HUES6 (cell line): Measurements from ENCODE around the gene OPHN1.
"Not testable (repeated sequence)": the region's sequence is repeated elsewhere in the genome, so short reads cannot be mapped to it uniquely, and the experiment has no call there.

Experiments used
- H3K27ac ChIP-seq: 2 replicates; pipeline ENCODE4 v1.7.0; 2013; ENCODE audit warnings: low read depth, mild to moderate bottlenecking, low read length, inconsistent platforms
- H3K27me3 ChIP-seq: 2 replicates; pipeline ENCODE4 v1.6.1; 2013; ENCODE audit warnings: low read length; ENCODE audit not compliant: control insufficient read depth, insufficient read depth
- H3K36me3 ChIP-seq: 2 replicates; pipeline ENCODE4 v1.6.1; 2013; ENCODE audit warnings: low read length; ENCODE audit not compliant: control insufficient read depth, insufficient read depth
- H3K4me1 ChIP-seq: 2 replicates; pipeline ENCODE4 v1.6.1; 2013; ENCODE audit warnings: low read length; ENCODE audit not compliant: control insufficient read depth, insufficient read depth
- H3K4me3 ChIP-seq: 2 replicates; pipeline ENCODE4 v1.5.1; 2013; ENCODE audit warnings: low read depth, low read length
- H3K9ac ChIP-seq: one replicate; pipeline ENCODE4 v1.6.1; 2013; ENCODE audit warnings: mild to moderate bottlenecking, low read length
- H3K9me3 ChIP-seq: 2 replicates; pipeline ENCODE4 v1.6.1; 2013; ENCODE audit warnings: low read depth, low read length; ENCODE audit not compliant: control insufficient read depth, insufficient read depth

Gene OPHN1

DNA sequence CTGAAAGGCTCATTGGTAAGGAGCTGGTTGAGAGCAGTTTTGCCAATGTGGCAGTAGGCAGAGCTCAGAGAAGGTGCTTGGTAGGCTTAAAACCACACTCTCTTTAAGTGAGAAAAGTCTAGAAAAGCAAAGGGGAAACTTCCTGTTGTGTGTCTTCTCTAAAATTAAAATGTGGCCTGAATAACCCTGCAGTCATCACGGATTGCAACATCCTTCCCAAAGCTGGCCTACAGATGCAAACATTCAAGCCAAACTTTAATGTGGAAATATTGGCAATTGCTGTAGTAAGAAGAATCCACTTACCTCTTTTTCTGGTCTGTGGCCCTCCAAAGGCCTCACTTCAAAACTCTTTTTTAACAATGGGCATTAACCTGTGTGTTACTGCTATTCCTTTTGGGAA is 348.5 kb downstream of the OPHN1 start:
- Histone ChIP-seq H3K36me3 (no peaks in the 10 kb centered on the region), H3K4me3 (no peak overlapping the region), H3K9ac (no peak overlapping the region), H3K9me3 (peaks cover 5% of the 10 kb centered on the region; the same call in 1 of the 2 replicates), H3K27ac (no peak overlapping the region), H3K4me1 (no peaks in the 10 kb centered on the region), H3K27me3 (no peaks in the 10 kb centered on the region)

DNA sequence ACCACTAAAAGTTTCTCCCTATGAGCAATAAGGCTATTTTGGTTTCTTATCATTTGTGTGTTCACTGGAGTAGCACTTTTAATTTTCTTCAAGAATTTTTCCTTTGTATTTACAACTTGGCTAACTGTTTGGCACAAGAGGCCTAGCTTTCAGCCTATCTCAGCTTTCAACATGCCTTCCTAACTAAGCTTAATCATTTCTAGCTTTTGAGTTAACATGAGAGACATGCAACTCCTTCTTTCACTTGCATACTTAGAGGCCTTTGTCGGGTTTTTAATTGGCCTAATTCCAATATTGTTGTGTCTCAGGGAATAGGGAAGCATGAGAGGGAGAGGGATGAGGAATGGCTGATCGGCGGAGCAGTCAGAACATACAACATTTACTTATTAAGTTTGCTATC is 349.8 kb downstream of the OPHN1 start:
- H3K27me3 ChIP-seq: no peaks in the 10 kb centered on the region
- H3K27ac ChIP-seq: no peak overlapping the region
- no peak overlapping the region for H3K4me3 ChIP-seq
- no peaks in the 10 kb centered on the region for H3K36me3 ChIP-seq
- no peak overlapping the region for H3K9ac ChIP-seq
- H3K9me3 ChIP-seq: peaks cover 5% of the 10 kb centered on the region; the same call in 1 of the 2 replicates
- no peaks in the 10 kb centered on the region for H3K4me1 ChIP-seq

DNA sequence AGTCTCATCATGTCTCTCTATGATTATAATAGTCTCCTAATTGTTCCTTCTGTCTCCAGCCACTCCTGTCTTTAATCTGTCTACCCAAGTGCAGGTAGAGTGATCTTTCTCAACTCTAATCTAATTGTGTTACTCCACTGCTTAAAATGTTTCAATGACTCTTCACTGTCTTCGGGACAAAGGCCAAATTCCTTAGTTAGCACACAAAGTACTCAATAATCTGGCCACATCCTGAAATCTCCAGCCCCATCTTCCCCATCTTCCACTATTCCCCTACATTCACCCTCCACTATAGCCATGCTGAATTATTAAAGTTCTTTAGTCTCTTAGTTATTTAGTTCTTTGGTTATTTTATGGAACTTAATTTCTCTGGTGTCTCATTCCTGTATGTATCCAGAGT is 353.3 kb downstream of the OPHN1 start:
- Histone ChIP-seq H3K9ac (no peak overlapping the region), H3K9me3 (peaks cover 9% of the 10 kb centered on the region; the same call in 1 of the 2 replicates), H3K27ac (no peak overlapping the region), H3K4me1 (no peaks in the 10 kb centered on the region), H3K36me3 (no peaks in the 10 kb centered on the region), H3K4me3 (no peak overlapping the region), H3K27me3 (no peaks in the 10 kb centered on the region)

DNA sequence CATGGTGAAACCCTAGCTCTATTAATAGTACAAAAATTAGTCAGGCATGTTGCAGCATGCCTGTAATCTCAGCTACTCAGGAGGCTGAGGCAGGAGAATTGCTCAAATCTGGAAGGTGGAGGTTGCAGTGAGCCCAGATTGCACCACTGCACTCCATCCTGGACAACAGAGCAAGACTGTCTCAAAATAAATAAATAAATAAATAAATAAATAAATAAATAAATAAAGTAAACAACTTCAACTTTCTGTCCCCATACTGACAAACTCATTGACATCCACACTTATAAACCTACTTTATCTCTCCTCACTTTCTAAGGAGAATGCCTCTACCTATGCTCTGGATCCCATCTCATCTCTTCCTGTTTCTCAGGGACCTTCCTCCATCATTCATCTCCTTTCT is 354.5 kb downstream of the OPHN1 start:
- H3K27me3 ChIP-seq, H3K9ac ChIP-seq, H3K4me3 ChIP-seq, H3K27ac ChIP-seq, H3K36me3 ChIP-seq, H3K4me1 ChIP-seq: not testable (repeated sequence)
- H3K9me3 ChIP-seq: peaks cover 13% of the 10 kb centered on the region; the same call in 1 of the 2 replicates

DNA sequence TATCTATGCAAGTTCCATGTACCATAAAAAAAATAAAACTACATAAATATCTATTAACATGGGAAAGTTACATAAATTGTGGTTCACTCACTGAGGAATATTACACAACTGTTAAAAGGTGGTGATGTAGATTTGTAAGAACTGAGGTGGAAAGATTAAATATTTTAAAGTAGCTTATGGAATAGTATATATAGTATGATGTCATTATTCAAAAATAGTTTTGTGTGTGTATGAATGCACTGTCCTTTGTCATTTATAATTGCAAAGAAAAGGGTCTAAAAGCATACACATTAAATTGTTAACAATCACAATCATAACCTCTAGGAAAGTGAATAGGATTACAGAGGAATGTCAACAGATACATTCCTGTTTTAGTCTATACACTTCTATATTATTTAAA is 355.9 kb downstream of the OPHN1 start:
- H3K9ac ChIP-seq: no peak overlapping the region
- H3K4me3 ChIP-seq: no peak overlapping the region
- H3K9me3 ChIP-seq: peaks cover 9% of the 10 kb centered on the region; the same call in 1 of the 2 replicates
- H3K36me3 ChIP-seq: no peaks in the 10 kb centered on the region
- no peaks in the 10 kb centered on the region for H3K4me1 ChIP-seq
- H3K27me3 ChIP-seq: no peaks in the 10 kb centered on the region
- H3K27ac ChIP-seq: no peak overlapping the region

DNA sequence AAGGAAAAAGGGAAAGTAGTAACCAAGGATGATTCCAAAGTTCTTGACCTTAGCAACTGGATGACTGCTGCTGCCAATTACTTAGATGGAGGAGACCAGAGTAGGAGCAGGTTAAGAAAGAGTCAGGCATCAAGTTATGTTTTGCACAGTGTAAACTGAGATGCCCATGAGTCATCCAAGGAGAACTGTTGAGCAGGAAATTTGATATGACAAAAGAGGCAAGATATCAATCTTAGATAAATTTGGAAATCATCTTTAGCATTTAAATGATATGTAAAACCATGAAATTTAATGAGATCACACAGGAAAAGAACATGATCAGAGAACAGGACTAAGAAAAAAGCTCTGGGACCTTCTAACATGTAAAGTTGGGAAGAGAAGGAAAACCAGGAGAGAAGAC is 361.3 kb downstream of the OPHN1 start:
- Histone ChIP-seq H3K9ac (no peak overlapping the region), H3K27ac (no peak overlapping the region), H3K9me3 (peaks cover 7% of the 10 kb centered on the region; the same call in 1 of the 2 replicates), H3K27me3 (no peaks in the 10 kb centered on the region), H3K36me3 (no peaks in the 10 kb centered on the region), H3K4me3 (no peak overlapping the region), H3K4me1 (no peaks in the 10 kb centered on the region)

DNA sequence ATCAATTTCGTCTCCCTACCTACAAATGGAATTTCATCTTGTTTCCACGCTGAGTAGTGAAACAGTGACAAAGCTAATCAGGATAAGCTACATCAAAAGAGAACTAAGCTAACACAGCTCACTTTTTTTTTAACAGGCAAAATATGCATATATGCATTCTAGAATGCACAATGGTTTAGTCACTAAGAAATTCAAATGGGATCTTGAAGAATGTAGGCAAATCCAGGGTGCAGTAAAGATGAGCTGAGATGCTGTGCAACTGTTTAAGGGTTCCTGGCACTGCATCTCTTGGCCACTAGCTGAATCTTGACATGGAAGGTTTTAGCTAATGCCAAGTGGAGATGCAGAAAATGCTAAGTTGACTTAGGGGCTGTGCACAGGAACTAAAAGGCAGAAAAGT is 363.2 kb downstream of the OPHN1 start:
- H3K27ac ChIP-seq, H3K4me3 ChIP-seq, H3K36me3 ChIP-seq, H3K9me3 ChIP-seq, H3K4me1 ChIP-seq, H3K9ac ChIP-seq, H3K27me3 ChIP-seq: not testable (repeated sequence)

DNA sequence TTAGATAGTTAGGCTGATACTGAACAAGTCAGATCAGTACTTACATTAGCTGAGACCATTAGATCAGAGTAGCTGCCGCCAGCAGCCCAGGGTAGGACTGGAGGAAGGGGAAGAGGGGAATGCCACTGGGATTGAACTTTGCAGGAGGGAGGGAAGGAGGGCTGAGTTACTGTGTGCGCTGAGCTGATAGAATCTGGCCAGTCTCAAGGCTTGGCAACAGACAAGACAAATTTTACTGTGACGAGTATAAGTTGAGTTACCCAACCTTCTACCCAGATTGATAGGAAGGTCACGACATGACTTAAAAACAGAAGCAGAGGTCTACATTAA is 372.1 kb downstream of the OPHN1 start:
- Histone ChIP-seq H3K9me3 (no peaks in the 10 kb centered on the region; the same call in 1 of the 2 replicates), H3K27ac (no peak overlapping the region), H3K27me3 (no peaks in the 10 kb centered on the region), H3K36me3 (no peaks in the 10 kb centered on the region), H3K4me3 (no peak overlapping the region), H3K4me1 (peaks cover 14% of the 10 kb centered on the region), H3K9ac (no peak overlapping the region)

DNA sequence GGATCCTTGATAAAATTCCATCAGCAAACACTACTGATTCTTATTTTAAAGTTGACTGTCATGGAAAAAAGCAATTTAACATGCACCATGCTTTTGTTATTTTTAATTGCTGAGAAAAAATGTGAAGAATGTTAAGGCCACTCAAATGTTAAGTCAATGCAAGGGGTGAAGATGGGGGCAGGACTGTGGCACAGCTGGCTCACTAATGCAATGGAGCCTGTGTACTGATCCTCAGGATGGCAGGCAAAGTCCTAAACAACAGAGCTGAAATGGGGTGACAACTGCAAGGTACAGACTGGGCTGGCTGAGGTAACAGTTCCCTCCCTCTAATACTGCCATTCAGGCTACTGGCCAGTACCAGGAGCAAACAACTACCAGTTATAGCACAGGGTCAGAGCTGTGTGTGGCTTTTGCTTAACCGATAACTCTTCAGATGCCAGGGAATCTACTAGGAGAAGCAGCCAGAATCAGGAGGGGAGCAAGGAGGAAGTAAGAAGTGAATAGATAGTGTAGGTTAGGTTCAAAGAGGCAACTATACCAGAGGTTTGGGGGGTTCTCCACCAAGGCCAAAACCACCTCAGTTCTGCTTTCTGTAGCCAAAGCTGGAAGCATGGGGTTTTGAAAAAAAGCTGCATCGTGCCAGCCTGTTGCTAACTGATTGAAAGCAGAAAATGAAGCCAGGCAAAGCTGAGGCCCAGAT is 372.6 kb downstream of the OPHN1 start:
- no peak overlapping the region for H3K4me3 ChIP-seq
- H3K27ac ChIP-seq: no peak overlapping the region
- H3K27me3 ChIP-seq: no peaks in the 10 kb centered on the region
- peaks cover 14% of the 10 kb centered on the region for H3K4me1 ChIP-seq
- no peaks in the 10 kb centered on the region for H3K36me3 ChIP-seq
- no peaks in the 10 kb centered on the region; the same call in 1 of the 2 replicates for H3K9me3 ChIP-seq
- no peak overlapping the region for H3K9ac ChIP-seq

DNA sequence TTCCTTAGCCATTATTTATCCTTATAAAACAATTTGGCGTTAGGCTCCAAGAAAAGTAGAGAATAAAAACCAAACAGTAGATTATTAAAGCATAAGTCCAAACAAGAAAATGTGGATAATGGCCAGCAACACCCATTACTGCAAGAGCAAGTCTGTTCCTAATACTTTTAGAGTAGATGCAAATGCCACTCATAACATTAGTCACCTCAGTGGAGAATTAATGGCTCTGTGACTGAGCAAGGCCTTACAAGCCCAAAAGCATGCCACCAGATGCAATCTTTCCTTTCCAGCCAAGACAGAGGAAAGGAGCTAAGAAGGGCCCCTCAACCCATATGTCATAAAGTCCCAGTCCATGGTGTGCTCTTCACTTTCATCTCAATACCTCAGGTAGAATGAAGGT is 373.8 kb downstream of the OPHN1 start:
- no peak overlapping the region for H3K9ac ChIP-seq
- H3K36me3 ChIP-seq: no peaks in the 10 kb centered on the region
- H3K4me1 ChIP-seq: peaks cover 14% of the 10 kb centered on the region
- no peaks in the 10 kb centered on the region; the same call in 1 of the 2 replicates for H3K9me3 ChIP-seq
- no peak overlapping the region for H3K4me3 ChIP-seq
- no peak overlapping the region for H3K27ac ChIP-seq
- H3K27me3 ChIP-seq: no peaks in the 10 kb centered on the region

DNA sequence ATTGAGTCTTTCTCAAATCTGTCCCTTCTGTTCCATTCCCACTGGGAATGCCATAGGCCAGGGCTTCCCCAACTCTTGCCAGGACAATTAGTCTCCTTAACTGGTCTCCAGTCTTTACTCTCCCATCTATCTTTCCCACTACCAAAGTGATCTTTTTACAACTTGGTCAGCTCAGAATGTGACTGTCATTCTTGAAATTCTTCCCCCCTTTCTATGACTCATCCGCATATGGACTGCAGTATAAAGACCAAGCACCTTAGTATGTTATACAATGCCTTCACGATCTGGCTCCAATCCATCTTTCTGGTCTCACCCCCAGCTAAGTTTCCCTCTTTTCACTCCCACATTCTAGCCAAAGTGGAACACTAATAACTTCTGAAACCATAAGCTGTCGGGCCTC is 383.8 kb downstream of the OPHN1 start:
- H3K4me3 ChIP-seq: no peak overlapping the region
- H3K9me3 ChIP-seq: peaks cover 5% of the 10 kb centered on the region; the same call in 1 of the 2 replicates
- H3K27me3 ChIP-seq: no peaks in the 10 kb centered on the region
- H3K4me1 ChIP-seq: no peaks in the 10 kb centered on the region; the same call in 1 of the 2 replicates
- H3K27ac ChIP-seq: no peak overlapping the region
- H3K36me3 ChIP-seq: no peaks in the 10 kb centered on the region
- no peak overlapping the region for H3K9ac ChIP-seq
